Calu3 (cell line): ENCODE data around the gene GAP43. TPM values are rescaled to one million over a fixed set of nuclear protein-coding genes. Genes with fewer than 3 reads are reported as not detected.

Experiments
- BruUV-seq: library from RNA; stranded (reverse); fragments of 400-500 nt; replicated peaks from 2 replicates; lab custom pipeline; 2021; lab: Mats Ljungman, UMichigan
- CTCF ChIA-PET: fragments of 300-600 bp; sonication (Branson Sonifier 250); formaldehyde crosslinking; loops from one replicate; lab custom pipeline; 2022; ENCODE audit warnings: antibody characterized with exemption; lab: Charles Lee
- DNase-seq: peaks from one replicate; pipeline ENCODE4 v3.0.0; 2022
- H3K27ac Mint-ChIP-seq: one replicate; pipeline ENCODE4 v1.8.0; 2022; ENCODE audit warnings: mixed read lengths; ENCODE audit not compliant: unreplicated experiment
- H3K27me3 Mint-ChIP-seq: one replicate; pipeline ENCODE4 v1.8.0; 2022; ENCODE audit warnings: mixed read lengths; ENCODE audit not compliant: unreplicated experiment
- H3K36me3 Mint-ChIP-seq: one replicate; pipeline ENCODE4 v1.8.0; 2022; ENCODE audit warnings: mild to moderate bottlenecking, moderate library complexity, mixed read lengths; ENCODE audit not compliant: insufficient read depth, unreplicated experiment
- H3K4me1 Mint-ChIP-seq: one replicate; pipeline ENCODE4 v1.8.0; 2022; ENCODE audit warnings: mild to moderate bottlenecking, low read depth, mixed read lengths; ENCODE audit not compliant: unreplicated experiment
- H3K4me3 Mint-ChIP-seq: one replicate; pipeline ENCODE4 v1.8.0; 2022; ENCODE audit warnings: mild to moderate bottlenecking, low read depth, moderate library complexity, mixed read lengths; ENCODE audit not compliant: unreplicated experiment
- H3K9me3 Mint-ChIP-seq: one replicate; pipeline ENCODE4 v1.8.0; 2022; ENCODE audit warnings: low read depth, mixed read lengths; ENCODE audit not compliant: unreplicated experiment
- intact Hi-C: fragments of 100-400 bp; cut with micrococcal nuclease; formaldehyde crosslinking; loops from one replicate; pipeline ENCODE4 v1.10.0; 2022; ENCODE audit not compliant: unreplicated experiment
- total RNA-seq: library from RNA; stranded (reverse); gene quantifications from 2 replicates; pipeline ENCODE4 v1.2.3, GENCODE V29; 2022
- TF ChIP-seq, protein P1 (sequence below): fragments of 200-600 bp; IDR thresholded peaks from one replicate; pipeline ENCODE4 v1.8.0; 2022; ENCODE audit warnings: antibody characterized with exemption; ENCODE audit not compliant: unreplicated experiment

Gene GAP43
- total RNA-seq, 1 experiment from 2014 or later = not detected

DNA sequence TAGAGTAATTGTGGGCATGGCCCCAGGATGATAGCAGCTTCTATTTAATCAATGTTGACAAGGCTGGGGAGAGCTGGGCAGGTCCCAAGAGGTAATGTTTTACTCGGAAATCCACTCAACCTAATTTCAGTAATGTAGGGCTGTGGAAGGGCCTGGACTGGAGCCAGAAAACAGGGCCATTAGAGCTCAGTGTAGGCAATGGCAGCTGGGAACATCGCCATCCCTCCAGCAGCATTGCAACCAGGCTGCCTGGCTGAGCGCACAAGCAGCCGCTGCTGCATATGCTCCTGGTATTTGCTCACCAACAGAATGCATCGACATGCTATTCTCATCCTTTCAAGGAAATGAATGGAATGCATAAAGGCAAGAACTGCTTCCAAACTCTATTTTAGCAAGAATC lies 90.0 kb downstream of the GAP43 start:
- Mint-ChIP-seq H3K27me3 (no peaks in the 10 kb centered on the region), H3K27ac (no peak overlapping the region), H3K4me3 (no peak overlapping the region), H3K4me1 (no peaks in the 10 kb centered on the region), H3K36me3 (no peaks in the 10 kb centered on the region), H3K9me3 (no peaks in the 10 kb centered on the region)
- TF ChIP-seq, protein P1, sequence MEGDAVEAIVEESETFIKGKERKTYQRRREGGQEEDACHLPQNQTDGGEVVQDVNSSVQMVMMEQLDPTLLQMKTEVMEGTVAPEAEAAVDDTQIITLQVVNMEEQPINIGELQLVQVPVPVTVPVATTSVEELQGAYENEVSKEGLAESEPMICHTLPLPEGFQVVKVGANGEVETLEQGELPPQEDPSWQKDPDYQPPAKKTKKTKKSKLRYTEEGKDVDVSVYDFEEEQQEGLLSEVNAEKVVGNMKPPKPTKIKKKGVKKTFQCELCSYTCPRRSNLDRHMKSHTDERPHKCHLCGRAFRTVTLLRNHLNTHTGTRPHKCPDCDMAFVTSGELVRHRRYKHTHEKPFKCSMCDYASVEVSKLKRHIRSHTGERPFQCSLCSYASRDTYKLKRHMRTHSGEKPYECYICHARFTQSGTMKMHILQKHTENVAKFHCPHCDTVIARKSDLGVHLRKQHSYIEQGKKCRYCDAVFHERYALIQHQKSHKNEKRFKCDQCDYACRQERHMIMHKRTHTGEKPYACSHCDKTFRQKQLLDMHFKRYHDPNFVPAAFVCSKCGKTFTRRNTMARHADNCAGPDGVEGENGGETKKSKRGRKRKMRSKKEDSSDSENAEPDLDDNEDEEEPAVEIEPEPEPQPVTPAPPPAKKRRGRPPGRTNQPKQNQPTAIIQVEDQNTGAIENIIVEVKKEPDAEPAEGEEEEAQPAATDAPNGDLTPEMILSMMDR = no peak
- CTCF ChIA-PET = no interaction called here
- no TSS peak for BruUV-seq
- intact Hi-C loops = no loop called here
- DNase-seq = no peak

DNA sequence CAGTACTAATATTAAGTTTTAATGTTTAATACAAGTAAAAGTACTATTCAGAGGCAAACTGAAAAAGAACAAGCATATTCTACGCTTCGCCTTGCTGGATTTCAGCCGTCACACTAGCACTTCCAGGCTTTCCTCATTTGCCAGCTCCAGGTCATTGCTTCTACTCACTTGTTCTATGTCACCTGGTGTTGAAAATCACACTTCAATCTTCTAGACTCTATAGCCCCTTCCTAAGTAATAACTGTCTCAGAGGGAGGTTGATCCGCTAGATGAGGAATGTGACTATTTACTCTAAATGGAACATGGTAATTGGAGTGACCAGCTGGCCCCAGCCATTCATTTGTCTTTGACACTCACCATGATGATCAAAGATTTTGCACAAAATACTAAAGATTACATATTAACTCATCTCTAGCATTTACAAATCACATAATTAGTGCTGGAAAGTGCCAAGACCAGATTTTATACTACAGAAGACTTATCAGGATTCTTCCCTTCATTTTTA lies 92.0 kb downstream of the GAP43 start:
- DNase-seq = no peak
- Mint-ChIP-seq H3K4me1 (no peaks in the 10 kb centered on the region), H3K9me3 (no peaks in the 10 kb centered on the region), H3K4me3 (no peak overlapping the region), H3K27me3 (no peaks in the 10 kb centered on the region), H3K36me3 (no peaks in the 10 kb centered on the region), H3K27ac (no peak overlapping the region)
- TF ChIP-seq, protein P1 = no peak
- intact Hi-C loops = no loop called here
- BruUV-seq = no TSS peak
- CTCF ChIA-PET = interaction anchor here (0.5 kb wide), 1 partner anchor 328 kb away, joined by 3 read pairs; no protein-coding TSS in a partner anchor

DNA sequence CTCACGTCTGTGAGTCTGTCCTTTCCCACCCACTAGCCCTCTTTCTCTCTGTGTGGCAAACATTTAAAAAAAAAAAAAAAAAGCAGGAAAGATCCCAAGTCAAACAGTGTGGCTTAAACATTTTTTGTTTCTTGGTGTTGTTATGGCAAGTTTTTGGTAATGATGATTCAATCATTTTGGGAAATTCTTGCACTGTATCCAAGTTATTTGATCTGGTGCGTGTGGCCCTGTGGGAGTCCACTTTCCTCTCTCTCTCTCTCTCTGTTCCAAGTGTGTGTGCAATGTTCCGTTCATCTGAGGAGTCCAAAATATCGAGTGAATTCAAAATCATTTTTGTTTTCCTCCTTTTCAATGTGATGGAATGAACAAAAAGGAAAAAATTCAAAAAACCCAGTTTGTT lies 97.7 kb downstream of the GAP43 start:
- TF ChIP-seq, protein P1 = no peak
- Mint-ChIP-seq H3K27me3 (no peaks in the 10 kb centered on the region), H3K9me3 (no peaks in the 10 kb centered on the region), H3K27ac (no peak overlapping the region), H3K4me1 (no peaks in the 10 kb centered on the region), H3K4me3 (no peak overlapping the region), H3K36me3 (no peaks in the 10 kb centered on the region)
- intact Hi-C loops = no loop called here
- DNase-seq = no peak
- CTCF ChIA-PET = no interaction called here
- BruUV-seq = no TSS peak

DNA sequence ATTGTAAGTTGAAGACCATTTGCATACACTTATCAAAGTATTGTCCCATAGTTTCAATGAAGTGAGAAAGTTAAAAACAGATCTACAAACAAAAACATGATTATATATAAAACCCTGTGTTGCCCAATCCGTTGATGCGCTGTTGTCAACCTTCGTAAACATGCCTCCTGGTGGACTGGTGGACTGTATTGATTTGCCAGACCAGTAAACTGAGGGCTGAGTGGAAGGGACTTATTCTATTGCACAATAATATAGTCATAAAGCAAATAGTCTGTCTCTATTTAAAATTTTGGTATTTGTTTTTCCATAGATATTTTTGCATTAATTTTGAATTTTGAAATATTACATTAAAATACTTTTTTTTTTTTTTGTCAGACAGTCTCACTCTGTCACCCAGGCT lies 102.5 kb downstream of the GAP43 start:
- DNase-seq = no peak
- Mint-ChIP-seq H3K4me3 (no peak overlapping the region), H3K27ac (no peak overlapping the region), H3K36me3 (no peaks in the 10 kb centered on the region), H3K27me3 (no peaks in the 10 kb centered on the region), H3K9me3 (peaks cover 4% of the 10 kb centered on the region), H3K4me1 (no peaks in the 10 kb centered on the region)
- CTCF ChIA-PET = no interaction called here
- intact Hi-C loops = no loop called here
- BruUV-seq = no TSS peak
- TF ChIP-seq, protein P1 = no peak
